ENCODE results near the gene VWA5B1.

Gene VWA5B1

GRCh38 chr1:20399606-20400180 is 109.0 kb downstream of the VWA5B1 start:
- DNase-seq = no peak

GRCh38 chr1:20400341-20401177 is 109.9 kb downstream of the VWA5B1 start:
- no peak for DNase-seq

GRCh38 chr1:20401405-20402010 is 110.8 kb downstream of the VWA5B1 start:
- no peak for DNase-seq

GRCh38 chr1:20402585-20403422 is 112.1 kb downstream of the VWA5B1 start:
- DNase-seq = no peak

GRCh38 chr1:20403423-20404145 is 112.9 kb downstream of the VWA5B1 start:
- DNase-seq = no peak

GRCh38 chr1:20404466-20404865 is 113.8 kb downstream of the VWA5B1 start:
- DNase-seq = no peak

Data from NCI-H1694 (cell line).